ENCODE results near the gene ATOH8. TPM values are rescaled to one million over a fixed set of nuclear protein-coding genes. Genes with fewer than 3 reads are reported as not detected.
A peak's percentile ranks its signal among the peaks of the same experiment; 100 is the strongest.

Gene ATOH8, protein sequence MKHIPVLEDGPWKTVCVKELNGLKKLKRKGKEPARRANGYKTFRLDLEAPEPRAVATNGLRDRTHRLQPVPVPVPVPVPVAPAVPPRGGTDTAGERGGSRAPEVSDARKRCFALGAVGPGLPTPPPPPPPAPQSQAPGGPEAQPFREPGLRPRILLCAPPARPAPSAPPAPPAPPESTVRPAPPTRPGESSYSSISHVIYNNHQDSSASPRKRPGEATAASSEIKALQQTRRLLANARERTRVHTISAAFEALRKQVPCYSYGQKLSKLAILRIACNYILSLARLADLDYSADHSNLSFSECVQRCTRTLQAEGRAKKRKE
- not detected for total RNA-seq

DNA sequence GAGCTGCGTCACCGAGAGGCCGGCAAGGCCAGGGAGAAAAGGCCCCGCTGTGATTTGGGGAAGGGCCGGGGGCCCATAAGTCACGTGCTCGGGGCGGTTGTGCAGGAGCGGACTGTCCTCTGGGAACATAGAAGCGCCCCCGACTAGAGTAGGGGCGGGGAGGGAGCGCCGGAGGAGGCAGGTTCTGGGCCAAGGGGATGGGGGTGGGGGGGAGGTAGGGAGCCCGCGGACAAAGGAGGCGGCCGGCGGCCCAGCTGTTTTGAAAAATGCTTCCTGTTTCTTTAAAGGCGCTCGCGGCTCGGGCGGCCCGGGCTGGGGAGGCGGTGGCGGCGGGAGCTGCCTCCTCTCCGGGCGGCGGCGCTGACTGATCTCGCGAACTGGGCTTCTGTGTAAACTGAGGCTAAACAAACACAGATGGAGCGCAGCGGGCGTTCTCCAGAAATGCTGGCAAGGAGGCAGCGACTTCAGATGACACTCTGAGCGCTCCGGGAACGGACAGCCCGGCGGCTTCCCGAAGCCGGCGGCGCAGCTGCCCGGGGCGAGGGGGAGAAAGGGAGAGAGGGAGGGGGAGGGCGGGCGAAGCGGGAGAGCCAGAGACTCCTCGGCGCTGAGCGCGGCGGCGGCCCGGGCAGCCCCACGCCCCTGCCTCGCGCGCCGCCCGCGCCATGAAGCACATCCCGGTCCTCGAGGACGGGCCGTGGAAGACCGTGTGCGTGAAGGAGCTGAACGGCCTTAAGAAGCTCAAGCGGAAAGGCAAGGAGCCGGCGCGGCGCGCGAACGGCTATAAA is at the start of gene ATOH8:
Gene ATOH8 (plus strand): TSS at position 467 of the 788 bp plus-strand sequence. CDS start 199 bp downstream, at position 666.
- H3K36me3 Mint-ChIP-seq: no peaks in the 10 kb centered on the region
- H3K4me3 Mint-ChIP-seq: peak within 1 kb of the TSS; percentile 66
- H3K4me1 Mint-ChIP-seq (ENCODE audit: low read depth in 2 of 2): peaks cover 5 to 10% of the 10 kb centered on the region in 2 donors
- H3K27ac Mint-ChIP-seq: no peak within 1 kb of the TSS
- no peak for DNase-seq (ENCODE audit: low spot score)
- ATAC-seq: peak in 1 of 2 donors; percentile 37
- peaks cover 36 to 39% of the 10 kb centered on the region in 2 donors for H3K27me3 Mint-ChIP-seq
- no peaks in the 10 kb centered on the region for H3K9me3 Mint-ChIP-seq

- Mint-ChIP-seq H3K4me1 (ENCODE audit: low read depth in 2 of 2) (peaks cover 70 to 75% of the 10 kb centered on the region in 2 donors), H3K27me3 (no peaks in the 10 kb centered on the region), H3K4me3 (peak overlapping the region; percentile 91), H3K9me3 (peaks cover 3% of the 10 kb centered on the region), H3K36me3 (peaks cover 11% of the 10 kb centered on the region), H3K27ac (peak overlapping the region; percentile 84 to 88)
- ATAC-seq: no peak
- DNase-seq (ENCODE audit: low spot score): no peak
Observed at GRCh38 chr2:85704038-85704437, 49.8 kb upstream of the ATOH8 start.

- H3K36me3 Mint-ChIP-seq: peaks cover 6% of the 10 kb centered on the region
- H3K27ac Mint-ChIP-seq: peak overlapping the region; percentile 84 to 88
- H3K4me1 Mint-ChIP-seq (ENCODE audit: low read depth in 2 of 2): peaks cover 65 to 69% of the 10 kb centered on the region in 2 donors
- peak overlapping the region; percentile 91 for H3K4me3 Mint-ChIP-seq
- ATAC-seq: peak; percentile 77 to 82
- H3K9me3 Mint-ChIP-seq: peaks cover 3% of the 10 kb centered on the region
- peak; percentile 82 for DNase-seq (ENCODE audit: low spot score)
- H3K27me3 Mint-ChIP-seq: no peaks in the 10 kb centered on the region
Observed at GRCh38 chr2:85704800-85705679, 48.8 kb upstream of the ATOH8 start.

GRCh38 chr2:85705680-85706039 is 48.1 kb upstream of the ATOH8 start:
- Mint-ChIP-seq H3K9me3 (peaks cover 3% of the 10 kb centered on the region), H3K4me1 (ENCODE audit: low read depth in 2 of 2) (peaks cover 62 to 68% of the 10 kb centered on the region in 2 donors), H3K36me3 (peaks cover 6% of the 10 kb centered on the region), H3K27ac (peak overlapping the region; percentile 84 to 88), H3K4me3 (peak overlapping the region; percentile 91), H3K27me3 (no peaks in the 10 kb centered on the region)
- ATAC-seq (peak in 1 of 2 donors; percentile 38), DNase-seq (ENCODE audit: low spot score) (no peak)

GRCh38 chr2:85706063-85706462 is 47.7 kb upstream of the ATOH8 start:
- no peak for ATAC-seq
- Mint-ChIP-seq H3K4me1 (ENCODE audit: low read depth in 2 of 2) (peaks cover 58 to 64% of the 10 kb centered on the region in 2 donors), H3K36me3 (peaks cover 6% of the 10 kb centered on the region), H3K4me3 (peak overlapping the region; percentile 91), H3K27ac (peak overlapping the region; percentile 84 to 88), H3K27me3 (no peaks in the 10 kb centered on the region), H3K9me3 (peaks cover 3% of the 10 kb centered on the region)
- DNase-seq (ENCODE audit: low spot score): no peak

DNA sequence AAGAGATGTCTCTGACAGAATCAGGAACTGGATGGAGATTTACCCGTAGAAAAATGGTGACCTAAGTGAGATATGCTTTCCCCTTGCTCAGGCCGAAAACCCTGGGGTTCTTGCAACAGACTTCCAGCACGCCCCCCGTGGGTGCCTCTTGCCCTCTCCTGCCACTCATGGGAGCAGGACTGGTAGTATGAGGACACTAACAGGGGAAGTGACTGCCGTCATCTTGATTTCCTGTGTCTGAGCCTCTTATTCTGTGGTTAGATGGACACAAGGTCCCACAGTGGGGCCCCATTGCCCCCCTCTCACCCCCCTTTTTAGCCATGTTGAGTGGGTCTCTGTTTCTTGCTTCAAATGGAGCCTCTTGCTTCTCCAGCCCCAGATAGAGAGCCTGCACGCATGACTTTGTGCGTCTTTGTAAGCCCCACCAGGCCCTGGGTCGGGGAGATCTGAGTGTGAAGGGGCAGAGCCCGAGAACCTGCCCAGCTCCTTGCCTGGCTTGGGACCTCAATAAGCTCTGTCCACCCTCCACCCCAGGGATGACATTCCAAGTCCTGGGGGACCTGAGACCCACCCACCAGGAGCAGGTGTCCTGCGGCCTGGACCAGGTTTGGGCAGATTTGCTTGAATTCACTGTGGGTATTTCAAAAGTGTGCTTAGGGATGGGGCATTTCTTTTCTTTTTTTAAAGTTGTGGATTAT is 47.0 kb upstream of the ATOH8 start:
- peaks cover 3% of the 10 kb centered on the region for H3K9me3 Mint-ChIP-seq
- DNase-seq (ENCODE audit: low spot score) (peak; percentile 80), ATAC-seq (peak; percentile 62 to 77)
- H3K27me3 Mint-ChIP-seq: no peaks in the 10 kb centered on the region
- H3K4me1 Mint-ChIP-seq (ENCODE audit: low read depth in 2 of 2): peaks cover 53 to 59% of the 10 kb centered on the region in 2 donors
- H3K36me3 Mint-ChIP-seq: peaks cover 6% of the 10 kb centered on the region
- H3K4me3 Mint-ChIP-seq: peak overlapping the region; percentile 91
- H3K27ac Mint-ChIP-seq: peak overlapping the region; percentile 84 to 88

GRCh38 chr2:85707304-85707703 is 46.5 kb upstream of the ATOH8 start:
- peak overlapping the region; percentile 91 for H3K4me3 Mint-ChIP-seq
- H3K36me3 Mint-ChIP-seq: peaks cover 6% of the 10 kb centered on the region
- H3K9me3 Mint-ChIP-seq: peaks cover 3% of the 10 kb centered on the region
- peak; percentile 79 for ATAC-seq
- DNase-seq (ENCODE audit: low spot score): peak; percentile 87
- peaks cover 48 to 53% of the 10 kb centered on the region in 2 donors for H3K4me1 Mint-ChIP-seq (ENCODE audit: low read depth in 2 of 2)
- no peaks in the 10 kb centered on the region for H3K27me3 Mint-ChIP-seq
- H3K27ac Mint-ChIP-seq: peak overlapping the region; percentile 84 to 88

GRCh38 chr2:85708641-85709040 is 45.1 kb upstream of the ATOH8 start:
- H3K4me1 Mint-ChIP-seq (ENCODE audit: low read depth in 2 of 2): peaks cover 35 to 40% of the 10 kb centered on the region in 2 donors
- H3K27me3 Mint-ChIP-seq: no peaks in the 10 kb centered on the region
- no peak overlapping the region for H3K4me3 Mint-ChIP-seq
- H3K36me3 Mint-ChIP-seq: peaks cover 6% of the 10 kb centered on the region
- DNase-seq (ENCODE audit: low spot score) (no peak), ATAC-seq (no peak)
- H3K27ac Mint-ChIP-seq: no peak overlapping the region
- H3K9me3 Mint-ChIP-seq: peaks cover 3% of the 10 kb centered on the region

- H3K27me3 Mint-ChIP-seq: no peaks in the 10 kb centered on the region
- H3K4me1 Mint-ChIP-seq (ENCODE audit: low read depth in 2 of 2): peaks cover 31 to 32% of the 10 kb centered on the region in 2 donors
- no peak for DNase-seq (ENCODE audit: low spot score)
- peak overlapping the region in 1 of 2 donors; percentile 76 for H3K27ac Mint-ChIP-seq
- H3K36me3 Mint-ChIP-seq: no peaks in the 10 kb centered on the region
- no peak overlapping the region for H3K4me3 Mint-ChIP-seq
- no peaks in the 10 kb centered on the region for H3K9me3 Mint-ChIP-seq
- ATAC-seq: no peak
Observed at GRCh38 chr2:85709401-85709811, 44.4 kb upstream of the ATOH8 start.

DNA sequence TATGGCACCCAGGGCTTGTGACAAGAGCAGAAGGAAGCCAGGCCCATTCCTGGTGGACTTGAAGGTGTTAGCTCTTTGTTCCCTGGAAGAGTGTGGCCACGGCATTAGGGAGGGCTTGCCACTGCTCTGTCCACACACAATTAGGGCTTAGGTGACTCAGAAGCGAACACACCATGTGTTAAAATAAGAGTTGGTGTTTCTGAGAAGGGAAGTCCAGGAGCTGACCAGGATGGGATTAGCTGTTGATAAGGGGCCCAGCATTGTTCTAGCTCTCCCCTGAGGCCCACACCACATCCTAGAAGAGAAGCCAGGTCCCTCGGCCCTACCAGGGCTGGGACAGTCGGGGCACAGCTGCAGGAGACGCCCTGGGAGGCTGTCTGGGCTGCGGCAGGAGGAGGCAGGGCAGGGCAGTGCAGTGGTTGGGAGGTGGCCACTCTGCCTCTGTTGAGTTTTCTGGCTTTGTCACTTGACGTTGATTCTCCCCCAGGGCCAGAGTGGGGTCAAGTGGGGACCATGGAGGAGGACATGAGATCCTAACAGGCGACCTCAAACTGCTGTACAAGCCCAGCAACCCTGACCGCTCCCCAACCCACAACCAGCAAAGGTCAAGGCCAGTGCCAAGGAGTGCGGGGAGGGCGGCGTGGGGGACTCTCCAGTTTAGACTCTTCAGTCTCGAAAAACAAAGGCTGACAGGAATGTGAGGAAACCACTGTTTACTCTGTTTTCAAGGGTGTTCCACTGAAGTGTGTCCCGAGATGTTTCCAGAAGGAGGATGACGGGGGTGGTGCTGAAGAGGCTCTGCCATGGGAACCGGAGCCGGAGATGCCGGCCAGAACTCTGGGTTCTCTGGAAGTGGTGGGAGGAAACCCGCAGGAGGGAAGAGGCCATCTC is 42.9 kb upstream of the ATOH8 start:
- Mint-ChIP-seq H3K4me1 (ENCODE audit: low read depth in 2 of 2) (peaks cover 21 to 23% of the 10 kb centered on the region in 2 donors), H3K27me3 (no peaks in the 10 kb centered on the region), H3K4me3 (no peak overlapping the region), H3K9me3 (no peaks in the 10 kb centered on the region), H3K36me3 (no peaks in the 10 kb centered on the region), H3K27ac (peak overlapping the region in 1 of 2 donors; percentile 76)
- ATAC-seq: no peak
- DNase-seq (ENCODE audit: low spot score): no peak

- H3K9me3 Mint-ChIP-seq: no peaks in the 10 kb centered on the region
- peak overlapping the region in 1 of 2 donors; percentile 76 for H3K27ac Mint-ChIP-seq
- peaks cover 14 to 16% of the 10 kb centered on the region in 2 donors for H3K4me1 Mint-ChIP-seq (ENCODE audit: low read depth in 2 of 2)
- DNase-seq (ENCODE audit: low spot score) (no peak), ATAC-seq (no peak)
- no peaks in the 10 kb centered on the region for H3K36me3 Mint-ChIP-seq
- no peak overlapping the region for H3K4me3 Mint-ChIP-seq
- no peaks in the 10 kb centered on the region for H3K27me3 Mint-ChIP-seq
Observed at GRCh38 chr2:85711578-85712060, 42.2 kb upstream of the ATOH8 start.

DNA sequence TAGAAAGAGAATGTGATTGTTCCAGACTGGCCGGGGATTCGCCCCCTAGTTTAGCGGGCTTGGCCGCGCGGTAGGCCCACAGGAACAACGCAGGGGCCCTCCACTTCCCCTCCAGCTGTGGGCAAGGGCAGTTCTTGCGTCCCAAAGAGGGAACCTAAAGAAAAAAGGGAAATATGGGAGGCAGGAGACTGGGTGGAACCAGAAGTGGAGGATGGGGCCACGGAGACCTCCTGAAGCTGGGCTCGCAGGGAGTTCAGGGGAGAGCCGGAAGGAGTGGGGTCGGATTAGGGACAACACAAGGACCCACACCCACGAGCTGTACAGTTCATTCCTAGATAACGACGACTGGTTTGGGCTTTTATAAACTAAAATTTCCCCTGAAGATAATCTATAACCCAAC is 41.5 kb upstream of the ATOH8 start:
- no peaks in the 10 kb centered on the region for H3K9me3 Mint-ChIP-seq
- H3K4me1 Mint-ChIP-seq (ENCODE audit: low read depth in 2 of 2): peaks cover 7 to 9% of the 10 kb centered on the region in 2 donors
- no peak overlapping the region for H3K4me3 Mint-ChIP-seq
- ATAC-seq (no peak), DNase-seq (ENCODE audit: low spot score) (no peak)
- H3K27me3 Mint-ChIP-seq: no peaks in the 10 kb centered on the region
- no peak overlapping the region for H3K27ac Mint-ChIP-seq
- no peaks in the 10 kb centered on the region for H3K36me3 Mint-ChIP-seq

Data from natural killer cell treated with Interleukin-12 subunit alpha and Interleukin-12 subunit beta and Interleukin-15 and Interleukin-18, amount 100 ng/mL, for 72 hours (primary cell).